Cerebellar nuclear complex (tissue), 1 donor: ENCODE data around the gene PCNX2.
"Not testable (repeated sequence)": the region's sequence is repeated elsewhere in the genome, so short reads cannot be mapped to it uniquely, and the experiment has no call there.

ENCODE experiments used
- DNase-seq, 2 experiments: peaks; one replicate each; lab custom pipeline; 2025; lab: John Stamatoyannopoulos, UW

PCNX2 gene

GRCh38 chr1:233158322-233158721, 137.2 kb downstream of the PCNX2 start:
- DNase-seq = no peak

GRCh38 chr1:233157245-233157644, 138.3 kb downstream of the PCNX2 start:
- no peak for DNase-seq

- DNase-seq = no peak
Observed at GRCh38 chr1:233151861-233152260, 143.7 kb downstream of the PCNX2 start.

- no peak for DNase-seq
Observed at GRCh38 chr1:233144434-233144833, 151.1 kb downstream of the PCNX2 start.

- DNase-seq = no peak
Observed at GRCh38 chr1:233143241-233143640, 152.3 kb downstream of the PCNX2 start.

GRCh38 chr1:233140974-233141373, 154.6 kb downstream of the PCNX2 start:
- no peak for DNase-seq

GRCh38 chr1:233140499-233140898, 155.0 kb downstream of the PCNX2 start:
- DNase-seq = no peak

- no peak for DNase-seq
Observed at GRCh38 chr1:233138788-233139585, 156.5 kb downstream of the PCNX2 start.

GRCh38 chr1:233135833-233136232, 159.7 kb downstream of the PCNX2 start:
- DNase-seq = no peak

GRCh38 chr1:233132445-233132844, 163.1 kb downstream of the PCNX2 start:
- no peak for DNase-seq

- not testable (repeated sequence) for DNase-seq
Observed at GRCh38 chr1:233129031-233129430, 166.5 kb downstream of the PCNX2 start.

- DNase-seq = no peak
Observed at GRCh38 chr1:233127157-233127556, 168.4 kb downstream of the PCNX2 start.

- no peak for DNase-seq
Observed at GRCh38 chr1:233122779-233123178, 172.7 kb downstream of the PCNX2 start.

- DNase-seq = no peak
Observed at GRCh38 chr1:233121947-233122559, 173.5 kb downstream of the PCNX2 start.

- no peak for DNase-seq
Observed at GRCh38 chr1:233114860-233115259, 180.7 kb downstream of the PCNX2 start.

- DNase-seq = no peak
Observed at GRCh38 chr1:233114159-233114558, 181.4 kb downstream of the PCNX2 start.

GRCh38 chr1:233113009-233113879, 182.3 kb downstream of the PCNX2 start:
- DNase-seq = no peak

- no peak for DNase-seq
Observed at GRCh38 chr1:233112186-233113008, 183.1 kb downstream of the PCNX2 start.

- no peak for DNase-seq
Observed at GRCh38 chr1:233111731-233112130, 183.8 kb downstream of the PCNX2 start.

GRCh38 chr1:233109096-233109495, 186.4 kb downstream of the PCNX2 start:
- no peak for DNase-seq

GRCh38 chr1:233107716-233108130, 187.8 kb downstream of the PCNX2 start:
- not testable (repeated sequence) for DNase-seq
